ENCODE data around the gene RIOK3. TPM values are rescaled to one million over a fixed set of nuclear protein-coding genes. Genes with fewer than 3 reads are reported as not detected.

Gene RIOK3
- polyA plus RNA-seq, 1 donor: 93.8 TPM

DNA sequence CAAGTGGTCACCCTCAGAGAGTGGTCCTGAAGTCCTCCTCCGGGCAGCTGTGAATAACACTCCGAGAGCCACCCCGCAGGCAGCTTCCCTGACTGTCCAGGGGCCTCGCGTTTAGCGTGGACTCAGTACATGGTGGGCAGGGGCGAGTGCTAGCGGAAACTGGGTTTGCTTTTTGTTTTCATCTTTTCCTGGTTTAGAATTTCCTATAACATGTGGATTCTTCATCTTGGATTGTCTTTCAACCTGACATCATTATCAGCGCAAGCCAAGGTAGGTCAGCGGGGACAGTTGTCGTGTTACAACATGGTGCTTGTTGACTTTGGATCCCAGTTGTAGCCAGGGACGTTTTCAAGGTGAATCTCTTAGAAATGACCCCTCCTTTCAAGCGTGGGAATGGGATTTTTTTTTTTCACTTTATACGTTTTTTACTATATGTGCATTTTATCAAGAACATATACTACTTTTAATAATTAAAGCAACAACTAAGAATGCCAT, 71.2 kb downstream of the RIOK3 start:
- Histone ChIP-seq H3K9me3 (ENCODE audit: control insufficient read depth, low read depth, low read length) (no peaks in the 10 kb centered on the region), H3K27ac (ENCODE audit: low read length) (no peak overlapping the region), H3K4me3 (ENCODE audit: low read length) (no peak overlapping the region), H3K36me3 (ENCODE audit: control insufficient read depth, insufficient read depth, low read length) (peaks cover 75% of the 10 kb centered on the region), H3K27me3 (ENCODE audit: control insufficient read depth, insufficient read depth, low read length) (no peaks in the 10 kb centered on the region), H3K4me1 (ENCODE audit: control insufficient read depth, insufficient read depth, low read length) (no peaks in the 10 kb centered on the region)
- no peak for DNase-seq
- WGBS (ENCODE audit: insufficient coverage, low lambda C conversion rate): 69% methylated on average over 5 of the region's 14 CpGs

GRCh38 chr18:23526501-23527063, 73.5 kb downstream of the RIOK3 start:
- DNase-seq: no peak
- Histone ChIP-seq H3K4me1 (ENCODE audit: control insufficient read depth, insufficient read depth, low read length) (no peaks in the 10 kb centered on the region), H3K9me3 (ENCODE audit: control insufficient read depth, low read depth, low read length) (no peaks in the 10 kb centered on the region), H3K36me3 (ENCODE audit: control insufficient read depth, insufficient read depth, low read length) (peaks cover 76% of the 10 kb centered on the region), H3K27ac (ENCODE audit: low read length) (no peak overlapping the region), H3K27me3 (ENCODE audit: control insufficient read depth, insufficient read depth, low read length) (no peaks in the 10 kb centered on the region), H3K4me3 (ENCODE audit: low read length) (no peak overlapping the region)
- WGBS (ENCODE audit: insufficient coverage, low lambda C conversion rate): 100% methylated on average over 2 of the region's 5 CpGs

DNA sequence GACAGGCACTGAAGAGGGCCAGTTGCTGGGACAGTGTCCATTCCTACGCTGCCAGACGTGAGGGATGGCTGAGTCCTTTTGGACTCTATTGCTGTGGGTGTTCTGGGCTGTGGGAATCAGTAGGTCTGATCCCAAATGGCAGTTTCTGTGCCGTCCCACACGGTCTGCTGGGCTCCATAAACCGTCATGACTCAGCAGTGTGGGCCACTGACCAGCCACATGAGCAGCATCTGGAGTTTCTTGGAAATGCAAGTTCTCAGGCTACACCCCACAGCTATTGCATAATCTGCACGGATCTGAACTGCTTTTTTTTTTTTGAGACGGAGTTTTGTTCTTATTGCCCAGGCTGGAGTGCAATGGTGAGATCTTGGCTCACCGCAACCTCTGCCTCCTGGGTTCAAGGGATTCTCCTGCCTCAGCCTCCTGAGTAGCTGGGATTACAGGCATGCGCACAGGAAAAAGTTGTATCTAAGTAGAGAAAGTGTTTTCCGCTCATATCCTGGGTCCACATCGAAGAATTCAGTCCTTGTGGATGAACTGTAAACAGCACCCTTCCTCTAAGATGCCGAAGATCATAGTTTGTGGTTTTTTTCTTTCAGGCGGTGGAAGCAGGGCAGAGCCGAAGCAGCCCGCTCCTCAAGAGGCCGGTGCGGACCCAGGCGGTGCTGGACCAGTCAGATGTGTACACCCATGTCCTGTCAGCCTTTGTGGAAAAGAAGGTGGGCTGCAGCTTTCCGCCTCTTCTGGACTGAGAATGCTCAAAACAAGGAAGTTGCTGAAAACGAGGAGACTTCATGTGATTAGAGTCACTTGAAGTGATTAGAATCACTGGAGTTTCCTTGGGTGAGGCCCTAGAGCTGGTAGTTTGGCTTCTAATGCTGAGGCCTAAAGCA, 75.7 kb downstream of the RIOK3 start:
- Histone ChIP-seq H3K27ac (ENCODE audit: low read length) (no peak overlapping the region), H3K27me3 (ENCODE audit: control insufficient read depth, insufficient read depth, low read length) (no peaks in the 10 kb centered on the region), H3K9me3 (ENCODE audit: control insufficient read depth, low read depth, low read length) (no peaks in the 10 kb centered on the region), H3K4me1 (ENCODE audit: control insufficient read depth, insufficient read depth, low read length) (no peaks in the 10 kb centered on the region), H3K4me3 (ENCODE audit: low read length) (no peak overlapping the region), H3K36me3 (ENCODE audit: control insufficient read depth, insufficient read depth, low read length) (peaks cover 80% of the 10 kb centered on the region)
- WGBS (ENCODE audit: insufficient coverage, low lambda C conversion rate): 100% methylated on average over 2 of the region's 20 CpGs
- DNase-seq: no peak

DNA sequence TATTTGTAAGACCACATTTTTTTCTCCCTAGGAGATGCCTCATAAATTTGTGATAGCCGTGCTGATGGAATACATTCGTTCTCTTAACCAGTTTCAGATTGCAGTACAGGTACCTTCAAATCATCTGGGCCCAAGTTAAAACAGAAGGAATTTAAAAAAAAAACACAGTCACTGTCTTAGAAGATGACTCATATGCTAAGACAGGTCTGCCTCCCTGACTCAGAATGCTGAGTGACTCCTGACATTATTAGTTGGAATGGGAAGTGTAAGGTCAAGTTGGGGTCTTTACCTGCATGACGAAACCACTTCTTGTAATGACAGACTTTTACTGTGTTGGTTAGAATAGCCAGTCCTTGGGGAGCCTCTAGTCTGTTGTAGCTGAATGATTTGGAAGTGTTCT, 76.5 kb downstream of the RIOK3 start:
- Histone ChIP-seq H3K36me3 (ENCODE audit: control insufficient read depth, insufficient read depth, low read length) (peaks cover 79% of the 10 kb centered on the region), H3K4me3 (ENCODE audit: low read length) (no peak overlapping the region), H3K27me3 (ENCODE audit: control insufficient read depth, insufficient read depth, low read length) (no peaks in the 10 kb centered on the region), H3K27ac (ENCODE audit: low read length) (no peak overlapping the region), H3K9me3 (ENCODE audit: control insufficient read depth, low read depth, low read length) (no peaks in the 10 kb centered on the region), H3K4me1 (ENCODE audit: control insufficient read depth, insufficient read depth, low read length) (no peaks in the 10 kb centered on the region)
- no peak for DNase-seq
- 100% methylated on average over 2 of the region's 3 CpGs for WGBS (ENCODE audit: insufficient coverage, low lambda C conversion rate)

- Histone ChIP-seq H3K27ac (ENCODE audit: low read length) (no peak overlapping the region), H3K9me3 (ENCODE audit: control insufficient read depth, low read depth, low read length) (no peaks in the 10 kb centered on the region), H3K27me3 (ENCODE audit: control insufficient read depth, insufficient read depth, low read length) (no peaks in the 10 kb centered on the region), H3K4me1 (ENCODE audit: control insufficient read depth, insufficient read depth, low read length) (no peaks in the 10 kb centered on the region), H3K36me3 (ENCODE audit: control insufficient read depth, insufficient read depth, low read length) (peaks cover 84% of the 10 kb centered on the region), H3K4me3 (ENCODE audit: low read length) (no peak overlapping the region)
- no peak for DNase-seq
- WGBS (ENCODE audit: insufficient coverage, low lambda C conversion rate): no CpG with 5 or more reads among the region's 7 CpGs
Observed at GRCh38 chr18:23530195-23530594, 77.1 kb downstream of the RIOK3 start.

GRCh38 chr18:23531912-23532311, 78.8 kb downstream of the RIOK3 start:
- WGBS (ENCODE audit: insufficient coverage, low lambda C conversion rate): 33% methylated on average over 1 of the region's 13 CpGs
- Histone ChIP-seq H3K27ac (ENCODE audit: low read length) (no peak overlapping the region), H3K4me1 (ENCODE audit: control insufficient read depth, insufficient read depth, low read length) (no peaks in the 10 kb centered on the region), H3K4me3 (ENCODE audit: low read length) (no peak overlapping the region), H3K27me3 (ENCODE audit: control insufficient read depth, insufficient read depth, low read length) (no peaks in the 10 kb centered on the region), H3K36me3 (ENCODE audit: control insufficient read depth, insufficient read depth, low read length) (peaks cover 90% of the 10 kb centered on the region), H3K9me3 (ENCODE audit: control insufficient read depth, low read depth, low read length) (no peaks in the 10 kb centered on the region)
- no peak for DNase-seq

Other genes starting within 250 kb of the RIOK3 start
- 14.4 TPM for gene RMC1, start 50.2 kb downstream of the RIOK3 start, polyA plus RNA-seq
- gene NPC1, start 133.2 kb downstream of the RIOK3 start, polyA plus RNA-seq: 34.6 TPM
- 6.1 TPM for gene ANKRD29, start 209.6 kb downstream of the RIOK3 start, polyA plus RNA-seq
- 48.8 TPM for gene LAMA3, start 236.2 kb downstream of the RIOK3 start, polyA plus RNA-seq

Measured in large intestine (tissue), 3 donors.